Neural crest cell (in vitro differentiated cells): ENCODE data around the gene LRMDA. TPM values are rescaled to one million over a fixed set of nuclear protein-coding genes. Genes with fewer than 3 reads are reported as not detected.

Source experiments
- DNase-seq: peaks from one replicate; pipeline ENCODE4 v3.0.0; 2021; ENCODE audit warnings: low read depth, mixed read lengths, low spot score
- H3K27ac Mint-ChIP-seq: one replicate; pipeline ENCODE4 v1.8.0; 2021; ENCODE audit warnings: mild to moderate bottlenecking, mixed read lengths; ENCODE audit not compliant: unreplicated experiment
- H3K27me3 Mint-ChIP-seq: 2 replicates; pipeline ENCODE4 v1.8.0; 2021; ENCODE audit warnings: low read depth, mild to moderate bottlenecking, mixed read lengths
- H3K36me3 Mint-ChIP-seq: 2 replicates; pipeline ENCODE4 v1.8.0; 2021; ENCODE audit warnings: low read depth, mild to moderate bottlenecking, mixed read lengths
- H3K4me1 Mint-ChIP-seq: 2 replicates; pipeline ENCODE4 v1.8.0; 2021; ENCODE audit warnings: mixed read lengths
- H3K4me3 Mint-ChIP-seq: one replicate; pipeline ENCODE4 v1.8.0; 2021; ENCODE audit warnings: mild to moderate bottlenecking, mixed read lengths
- H3K9me3 Mint-ChIP-seq: 2 replicates; pipeline ENCODE4 v1.8.0; 2021; ENCODE audit warnings: mixed read lengths
- total RNA-seq: library from RNA; stranded (reverse); gene quantifications from 2 replicates; pipeline ENCODE4 v1.2.1, GENCODE V29; 2021
- TF ChIP-seq, protein P1 (sequence below): fragments of 200-600 bp; sonication (generic); conservative IDR thresholded peaks from 2 replicates; pipeline ENCODE4 v1.5.0; 2021; ENCODE audit warnings: antibody characterized with exemption, mild to moderate bottlenecking

LRMDA gene
- total RNA-seq, 1 donor from 2014 or later: 3.1 TPM

DNA sequence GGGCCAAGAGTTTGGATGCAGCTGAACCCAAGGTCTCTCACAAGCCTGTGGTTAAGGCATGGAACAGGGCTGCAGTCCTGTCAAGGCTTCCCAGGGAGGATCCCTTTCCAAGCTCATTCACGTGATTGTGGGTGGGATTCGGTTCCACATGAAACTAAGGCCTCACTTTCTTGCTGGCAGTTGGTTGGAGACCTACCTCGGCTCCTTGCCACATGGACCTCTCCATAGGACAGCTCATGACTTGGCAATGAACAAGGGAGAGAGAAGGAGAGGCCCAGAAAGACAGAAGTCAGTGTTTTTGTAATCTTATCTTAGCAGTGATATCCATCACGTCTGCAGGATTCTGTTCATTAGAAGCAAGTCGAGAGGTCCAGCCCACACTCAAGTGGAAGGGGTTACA lies 583.8 kb downstream of the LRMDA start:
- H3K4me3 Mint-ChIP-seq: no peak overlapping the region
- DNase-seq: no peak
- TF ChIP-seq, protein P1, sequence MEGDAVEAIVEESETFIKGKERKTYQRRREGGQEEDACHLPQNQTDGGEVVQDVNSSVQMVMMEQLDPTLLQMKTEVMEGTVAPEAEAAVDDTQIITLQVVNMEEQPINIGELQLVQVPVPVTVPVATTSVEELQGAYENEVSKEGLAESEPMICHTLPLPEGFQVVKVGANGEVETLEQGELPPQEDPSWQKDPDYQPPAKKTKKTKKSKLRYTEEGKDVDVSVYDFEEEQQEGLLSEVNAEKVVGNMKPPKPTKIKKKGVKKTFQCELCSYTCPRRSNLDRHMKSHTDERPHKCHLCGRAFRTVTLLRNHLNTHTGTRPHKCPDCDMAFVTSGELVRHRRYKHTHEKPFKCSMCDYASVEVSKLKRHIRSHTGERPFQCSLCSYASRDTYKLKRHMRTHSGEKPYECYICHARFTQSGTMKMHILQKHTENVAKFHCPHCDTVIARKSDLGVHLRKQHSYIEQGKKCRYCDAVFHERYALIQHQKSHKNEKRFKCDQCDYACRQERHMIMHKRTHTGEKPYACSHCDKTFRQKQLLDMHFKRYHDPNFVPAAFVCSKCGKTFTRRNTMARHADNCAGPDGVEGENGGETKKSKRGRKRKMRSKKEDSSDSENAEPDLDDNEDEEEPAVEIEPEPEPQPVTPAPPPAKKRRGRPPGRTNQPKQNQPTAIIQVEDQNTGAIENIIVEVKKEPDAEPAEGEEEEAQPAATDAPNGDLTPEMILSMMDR: no peak

DNA sequence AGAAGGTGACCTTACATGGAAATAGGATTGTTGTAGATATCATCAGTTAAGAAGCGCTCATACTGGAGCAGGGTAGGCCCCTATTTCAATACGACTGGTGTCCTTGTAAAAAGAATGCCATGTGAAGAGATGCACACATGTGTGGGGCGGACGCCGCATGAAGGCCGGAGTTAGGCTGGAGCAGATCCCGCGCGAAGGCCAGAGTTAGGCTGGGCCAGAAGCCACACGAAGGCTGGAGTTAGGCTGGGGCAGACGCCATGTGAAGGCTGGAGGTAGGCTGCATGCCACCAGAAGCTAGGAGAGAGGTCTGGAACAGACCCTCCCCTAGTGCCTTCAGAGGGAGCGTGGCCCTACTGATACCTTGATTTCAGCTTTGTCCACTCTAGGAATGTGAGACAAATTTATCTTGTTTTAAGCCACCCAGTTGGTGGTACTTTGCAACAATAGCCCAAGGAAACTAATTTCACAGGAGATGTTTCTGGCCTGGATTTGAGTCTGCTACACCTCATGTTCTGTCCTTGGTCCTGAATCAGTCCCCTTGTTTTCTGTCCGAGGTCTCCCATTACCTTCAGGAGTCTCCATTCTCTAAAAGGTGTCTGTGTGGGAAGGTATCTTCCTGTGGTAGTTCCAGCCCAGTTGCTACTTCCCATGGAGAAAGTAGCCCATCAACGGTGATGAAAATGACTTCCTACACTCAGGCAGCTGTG lies 585.8 kb downstream of the LRMDA start:
- Mint-ChIP-seq H3K4me1 (peaks cover 12% of the 10 kb centered on the region), H3K9me3 (no peaks in the 10 kb centered on the region), H3K27me3 (no peaks in the 10 kb centered on the region), H3K36me3 (no peaks in the 10 kb centered on the region), H3K4me3 (no peak overlapping the region), H3K27ac (no peak overlapping the region)
- TF ChIP-seq, protein P1: no peak
- DNase-seq: no peak

More for the DNA sequence above, 583.8 kb downstream of the LRMDA start:
- H3K27me3 Mint-ChIP-seq: no peaks in the 10 kb centered on the region
- no peak overlapping the region for H3K27ac Mint-ChIP-seq
- peaks cover 16% of the 10 kb centered on the region for H3K4me1 Mint-ChIP-seq
- no peaks in the 10 kb centered on the region for H3K9me3 Mint-ChIP-seq
- no peaks in the 10 kb centered on the region for H3K36me3 Mint-ChIP-seq

DNA sequence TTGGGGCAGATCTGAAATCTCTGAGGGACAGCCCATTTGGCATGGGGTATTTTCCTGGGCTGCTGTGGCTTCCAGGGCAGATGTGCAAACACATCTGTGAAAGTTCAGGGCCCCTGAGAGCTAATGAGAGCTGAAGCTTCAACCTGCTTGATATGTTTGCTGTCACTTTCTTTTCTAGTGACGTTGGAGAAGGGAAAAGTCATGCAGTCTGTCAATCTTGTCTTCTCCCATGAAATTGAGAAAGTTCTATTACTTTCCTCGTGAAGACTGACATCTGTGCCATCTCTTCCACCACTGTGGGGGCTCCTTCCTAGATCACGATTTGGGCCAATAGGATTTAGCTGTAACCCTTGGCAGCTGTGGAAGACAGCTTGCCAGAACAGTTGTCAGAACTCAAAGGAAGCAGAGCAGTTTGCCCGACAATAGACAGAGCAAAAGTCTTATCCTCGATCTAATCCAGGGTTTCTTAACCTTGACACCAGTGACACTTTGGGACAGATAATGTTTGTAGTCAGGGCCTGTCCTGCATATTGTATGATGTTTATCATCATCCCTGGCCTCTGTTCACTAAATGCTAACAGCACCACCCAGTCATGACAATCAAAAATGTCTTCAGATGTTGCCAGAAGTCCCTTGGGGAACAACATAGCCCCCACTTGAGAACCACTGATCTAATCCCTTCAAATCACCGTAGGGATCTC lies 586.5 kb downstream of the LRMDA start:
- no peak for DNase-seq
- Mint-ChIP-seq H3K36me3 (no peaks in the 10 kb centered on the region), H3K27ac (no peak overlapping the region), H3K9me3 (no peaks in the 10 kb centered on the region), H3K27me3 (no peaks in the 10 kb centered on the region), H3K4me3 (no peak overlapping the region), H3K4me1 (peaks cover 5% of the 10 kb centered on the region)
- TF ChIP-seq, protein P1: no peak

DNA sequence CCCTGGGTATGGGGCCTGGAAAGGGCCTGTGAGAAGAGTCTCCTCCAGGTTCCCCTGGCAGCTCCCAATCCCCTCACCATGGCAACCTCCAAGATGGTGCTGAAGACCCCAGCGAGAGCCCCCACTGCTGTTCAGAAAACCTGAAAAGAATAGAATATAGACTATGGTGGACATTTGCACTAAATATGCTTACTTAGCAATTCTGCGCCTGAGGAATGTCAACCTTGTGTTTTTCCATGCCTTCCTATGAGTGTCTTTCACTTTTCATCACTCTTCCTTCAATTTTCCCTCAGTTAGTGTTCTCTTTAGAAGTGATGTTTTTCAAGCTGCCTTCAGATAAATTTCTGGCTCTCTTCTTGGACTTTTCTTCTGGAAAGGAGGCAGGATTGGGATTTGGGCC lies 589.2 kb downstream of the LRMDA start:
- TF ChIP-seq, protein P1: no peak
- Mint-ChIP-seq H3K4me1 (no peaks in the 10 kb centered on the region), H3K36me3 (no peaks in the 10 kb centered on the region), H3K4me3 (no peak overlapping the region), H3K27me3 (no peaks in the 10 kb centered on the region), H3K27ac (no peak overlapping the region), H3K9me3 (no peaks in the 10 kb centered on the region)
- DNase-seq: no peak

DNA sequence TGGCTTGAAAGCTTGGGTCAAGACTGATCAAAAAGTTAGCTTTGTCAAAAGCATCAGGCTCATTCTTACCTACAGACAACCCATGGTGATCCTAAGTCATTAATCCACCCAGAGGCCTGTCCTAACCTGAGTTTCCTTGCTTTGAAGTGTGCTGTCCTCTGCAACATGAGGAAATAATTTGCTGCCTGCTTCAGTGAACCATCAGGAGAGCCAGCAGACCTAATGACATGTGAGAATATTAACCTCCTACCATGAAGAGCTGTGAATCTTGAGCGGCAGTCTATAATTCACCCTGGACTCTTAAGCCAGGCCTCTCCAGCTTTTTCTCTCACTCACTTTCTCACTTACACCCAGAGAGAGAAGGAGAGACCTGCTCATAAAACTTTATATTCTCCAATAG lies 590.0 kb downstream of the LRMDA start:
- no peaks in the 10 kb centered on the region for H3K36me3 Mint-ChIP-seq
- no peak for DNase-seq
- H3K4me3 Mint-ChIP-seq: no peak overlapping the region
- no peaks in the 10 kb centered on the region for H3K9me3 Mint-ChIP-seq
- H3K27ac Mint-ChIP-seq: no peak overlapping the region
- TF ChIP-seq, protein P1: no peak
- no peaks in the 10 kb centered on the region for H3K27me3 Mint-ChIP-seq
- H3K4me1 Mint-ChIP-seq: no peaks in the 10 kb centered on the region
